Suppressor macrophage treated with lipopolysaccharide for 1 hour (primary cell): ENCODE measurements around the gene TFDP1.

ENCODE experiments used
- DNase-seq, 3 donors: peaks; one replicate each; pipeline ENCODE4 v3.0.0-alpha.2; 2020 to 2022

The TFDP1 gene

GRCh38 chr13:113635709-113636108 lies 51.2 kb downstream of the TFDP1 start:
- no peak for DNase-seq

GRCh38 chr13:113636266-113636963 lies 51.9 kb downstream of the TFDP1 start:
- no peak for DNase-seq

- no peak for DNase-seq
Observed at GRCh38 chr13:113637262-113638160, 53.0 kb downstream of the TFDP1 start.

- no peak for DNase-seq
Observed at GRCh38 chr13:113638173-113638746, 53.7 kb downstream of the TFDP1 start.

- DNase-seq = no peak
Observed at GRCh38 chr13:113638806-113639205, 54.3 kb downstream of the TFDP1 start.

- no peak for DNase-seq
Observed at GRCh38 chr13:113639616-113640262, 55.2 kb downstream of the TFDP1 start.

GRCh38 chr13:113641426-113641825 lies 56.9 kb downstream of the TFDP1 start:
- no peak for DNase-seq

GRCh38 chr13:113642563-113642962 lies 58.0 kb downstream of the TFDP1 start:
- DNase-seq = no peak

- DNase-seq = no peak
Observed at GRCh38 chr13:113643593-113643992, 59.0 kb downstream of the TFDP1 start.

GRCh38 chr13:113644800-113645199 lies 60.2 kb downstream of the TFDP1 start:
- no peak for DNase-seq

GRCh38 chr13:113645329-113645728 lies 60.8 kb downstream of the TFDP1 start:
- no peak for DNase-seq

GRCh38 chr13:113646376-113646775 lies 61.8 kb downstream of the TFDP1 start:
- no peak for DNase-seq

- no peak for DNase-seq
Observed at GRCh38 chr13:113646921-113647340, 62.4 kb downstream of the TFDP1 start.

GRCh38 chr13:113647351-113648215 lies 63.0 kb downstream of the TFDP1 start:
- DNase-seq = peak; percentile 22 to 65 (median 25)

GRCh38 chr13:113648216-113648610 lies 63.7 kb downstream of the TFDP1 start:
- DNase-seq = no peak

GRCh38 chr13:113649212-113649611 lies 64.7 kb downstream of the TFDP1 start:
- DNase-seq = no peak

GRCh38 chr13:113650275-113650674 lies 65.7 kb downstream of the TFDP1 start:
- DNase-seq = no peak

GRCh38 chr13:113650731-113651148 lies 66.2 kb downstream of the TFDP1 start:
- no peak for DNase-seq

GRCh38 chr13:113651511-113652403 lies 67.2 kb downstream of the TFDP1 start:
- no peak for DNase-seq

- no peak for DNase-seq
Observed at GRCh38 chr13:113652404-113653263, 68.1 kb downstream of the TFDP1 start.
